HG02623 (cell line): ENCODE data around the gene KRT84.
"Not testable (repeated sequence)": the region's sequence is repeated elsewhere in the genome, so short reads cannot be mapped to it uniquely, and the experiment has no call there.

ENCODE experiments used
- ATAC-seq: cut with Tn5 transposase; IDR thresholded peaks from one replicate; pipeline ENCODE4 v1.9.1; 2021; ENCODE audit warnings: moderate library complexity; ENCODE audit not compliant: unreplicated experiment

The KRT84 gene

GRCh38 chr12:52346593-52346992, 38.9 kb downstream of the KRT84 start:
- no peak for ATAC-seq

- not testable (repeated sequence) for ATAC-seq
These were observed 40.4 kb downstream of the KRT84 start for GRCh38 chr12:52345041-52345440.

GRCh38 chr12:52344111-52344510, 41.3 kb downstream of the KRT84 start:
- ATAC-seq: no peak

GRCh38 chr12:52343550-52343949, 41.9 kb downstream of the KRT84 start:
- ATAC-seq: no peak

- ATAC-seq: no peak
These were observed 42.5 kb downstream of the KRT84 start for GRCh38 chr12:52342781-52343490.

GRCh38 chr12:52341066-52341580, 44.3 kb downstream of the KRT84 start:
- no peak for ATAC-seq

GRCh38 chr12:52338241-52338960, 47.1 kb downstream of the KRT84 start:
- no peak for ATAC-seq

GRCh38 chr12:52337054-52337453, 48.4 kb downstream of the KRT84 start:
- no peak for ATAC-seq

- ATAC-seq: no peak
These were observed 48.8 kb downstream of the KRT84 start for GRCh38 chr12:52336641-52337040.

GRCh38 chr12:52335598-52336262, 49.7 kb downstream of the KRT84 start:
- ATAC-seq: no peak

- no peak for ATAC-seq
These were observed 51.3 kb downstream of the KRT84 start for GRCh38 chr12:52334185-52334584.

- ATAC-seq: no peak
These were observed 52.1 kb downstream of the KRT84 start for GRCh38 chr12:52333321-52333720.

- no peak for ATAC-seq
These were observed 53.1 kb downstream of the KRT84 start for GRCh38 chr12:52332381-52332780.

- ATAC-seq: no peak
These were observed 53.6 kb downstream of the KRT84 start for GRCh38 chr12:52331833-52332232.

GRCh38 chr12:52331039-52331438, 54.4 kb downstream of the KRT84 start:
- ATAC-seq: no peak

- no peak for ATAC-seq
These were observed 57.5 kb downstream of the KRT84 start for GRCh38 chr12:52327830-52328500.
